ENCODE measurements around the gene GRIK1.

DNA sequence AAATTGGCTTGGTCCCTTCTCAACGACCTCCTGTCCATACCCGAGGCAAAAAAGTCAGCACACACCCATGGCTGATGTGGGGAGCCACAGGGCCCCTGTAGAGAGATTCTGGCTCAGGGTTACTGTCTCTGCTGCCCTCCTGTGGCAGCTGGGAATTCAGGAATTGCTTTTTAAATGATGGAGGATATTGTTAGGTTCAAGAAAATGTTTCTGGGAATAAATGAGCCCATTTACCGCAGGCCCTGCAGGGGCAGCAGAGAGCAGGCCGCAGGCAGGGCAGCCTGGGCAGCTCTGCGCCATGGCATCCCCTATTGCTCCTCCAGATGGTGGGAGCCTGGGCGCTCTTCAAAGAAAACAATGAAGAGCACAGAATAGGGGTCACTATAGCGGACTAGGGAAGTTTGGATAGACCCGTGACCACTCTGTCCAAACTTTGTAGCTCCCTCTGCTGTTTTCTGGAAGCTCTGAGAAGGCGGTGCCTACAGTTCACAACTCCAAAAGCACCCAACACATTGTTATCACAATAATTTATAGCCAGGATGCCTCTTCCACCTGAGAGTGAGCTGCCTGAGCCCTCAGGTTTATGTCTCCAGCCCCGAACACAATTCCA is 440.0 kb downstream of the GRIK1 start:
- TF ChIP-seq CTCF (optimal IDR thresholded peaks at IDR 0.05 in 1 of 3, IDR thresholded peaks at IDR 0.05 in 1 of 3, conservative IDR thresholded peaks at IDR 0.05 in 1 of 3; ENCODE audit: extremely low read depth in 1 of 3, insufficient read depth in 2 of 3, low read length in 3 of 3) (peak; percentile 59 to 89 (median 82)), EZH2 (IDR thresholded peaks at IDR 0.05; ENCODE audit: low read length) (no peak)

All from keratinocyte (primary cell).